Choroid plexus epithelial cell (primary cell): Measurements from ENCODE around the gene NSD1.
A peak's percentile ranks its signal among the peaks of the same experiment; 100 is the strongest.
"Not testable (repeated sequence)": the region's sequence is repeated elsewhere in the genome, so short reads cannot be mapped to it uniquely, and the experiment has no call there.

Experiments used
- DNase-seq: peaks from one replicate; pipeline ENCODE4 v3.0.0-alpha.2; 2010; ENCODE audit warnings: low read depth
- H3K4me3 ChIP-seq: 2 replicates; pipeline ENCODE4 v1.5.1; 2011; ENCODE audit warnings: low read depth, mild to moderate bottlenecking, control low read depth, low read length, moderate library complexity
- TF ChIP-seq, protein P1 (sequence below): conservative IDR thresholded peaks from 2 replicates; pipeline ENCODE4 v1.5.1; 2011; ENCODE audit warnings: low read depth, mild to moderate bottlenecking, control low read depth, inconsistent platforms, low read length, moderate library complexity

The NSD1 gene

DNA sequence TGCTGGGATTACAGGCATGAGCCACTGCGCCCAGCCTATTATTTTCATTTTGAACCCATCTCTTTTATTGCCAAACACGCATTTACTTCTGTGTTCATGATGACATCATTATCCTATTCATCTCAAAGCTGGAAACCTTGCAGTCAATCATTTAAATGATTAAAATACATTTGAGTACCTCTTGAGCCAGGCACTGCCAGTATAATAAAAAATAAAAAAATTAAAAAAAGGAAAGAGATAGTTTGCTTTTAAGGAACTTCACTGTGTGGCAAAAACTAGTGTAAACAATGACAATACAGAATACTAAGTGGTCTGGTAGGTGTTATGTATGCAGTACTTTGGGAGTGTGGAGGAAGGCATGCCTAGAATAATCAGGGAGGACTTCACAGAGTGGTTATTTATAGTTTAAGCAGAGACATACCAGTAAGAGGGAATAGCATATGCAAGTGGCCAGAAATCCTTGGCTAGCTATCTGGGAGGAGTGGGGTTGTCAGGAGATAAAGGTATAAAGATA is 8.6 kb downstream of the NSD1 start:
- no peak for DNase-seq
- no peak overlapping the region for H3K4me3 ChIP-seq
- TF ChIP-seq, protein P1, sequence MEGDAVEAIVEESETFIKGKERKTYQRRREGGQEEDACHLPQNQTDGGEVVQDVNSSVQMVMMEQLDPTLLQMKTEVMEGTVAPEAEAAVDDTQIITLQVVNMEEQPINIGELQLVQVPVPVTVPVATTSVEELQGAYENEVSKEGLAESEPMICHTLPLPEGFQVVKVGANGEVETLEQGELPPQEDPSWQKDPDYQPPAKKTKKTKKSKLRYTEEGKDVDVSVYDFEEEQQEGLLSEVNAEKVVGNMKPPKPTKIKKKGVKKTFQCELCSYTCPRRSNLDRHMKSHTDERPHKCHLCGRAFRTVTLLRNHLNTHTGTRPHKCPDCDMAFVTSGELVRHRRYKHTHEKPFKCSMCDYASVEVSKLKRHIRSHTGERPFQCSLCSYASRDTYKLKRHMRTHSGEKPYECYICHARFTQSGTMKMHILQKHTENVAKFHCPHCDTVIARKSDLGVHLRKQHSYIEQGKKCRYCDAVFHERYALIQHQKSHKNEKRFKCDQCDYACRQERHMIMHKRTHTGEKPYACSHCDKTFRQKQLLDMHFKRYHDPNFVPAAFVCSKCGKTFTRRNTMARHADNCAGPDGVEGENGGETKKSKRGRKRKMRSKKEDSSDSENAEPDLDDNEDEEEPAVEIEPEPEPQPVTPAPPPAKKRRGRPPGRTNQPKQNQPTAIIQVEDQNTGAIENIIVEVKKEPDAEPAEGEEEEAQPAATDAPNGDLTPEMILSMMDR, result no peak

DNA sequence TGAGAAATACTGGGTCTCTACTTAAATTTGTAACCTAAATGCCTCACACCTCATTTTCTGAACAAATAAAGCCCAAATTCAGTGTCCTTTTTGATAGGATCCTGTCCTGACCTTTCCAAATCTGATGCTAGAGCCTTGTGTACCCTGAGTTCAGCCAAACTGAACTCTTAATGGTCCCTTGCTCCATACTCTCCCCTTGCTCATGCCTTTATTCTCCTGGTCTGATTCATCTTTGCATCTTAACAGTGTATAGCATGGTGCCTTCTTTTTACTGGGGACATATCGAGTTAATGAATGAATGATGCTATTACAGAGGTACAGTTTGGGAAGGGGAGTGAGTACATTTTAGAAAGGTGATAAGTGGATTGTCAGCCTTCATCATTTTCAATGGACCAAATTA is 9.2 kb downstream of the NSD1 start:
- no peak for DNase-seq
- TF ChIP-seq, protein P1, result no peak
- no peak overlapping the region for H3K4me3 ChIP-seq

DNA sequence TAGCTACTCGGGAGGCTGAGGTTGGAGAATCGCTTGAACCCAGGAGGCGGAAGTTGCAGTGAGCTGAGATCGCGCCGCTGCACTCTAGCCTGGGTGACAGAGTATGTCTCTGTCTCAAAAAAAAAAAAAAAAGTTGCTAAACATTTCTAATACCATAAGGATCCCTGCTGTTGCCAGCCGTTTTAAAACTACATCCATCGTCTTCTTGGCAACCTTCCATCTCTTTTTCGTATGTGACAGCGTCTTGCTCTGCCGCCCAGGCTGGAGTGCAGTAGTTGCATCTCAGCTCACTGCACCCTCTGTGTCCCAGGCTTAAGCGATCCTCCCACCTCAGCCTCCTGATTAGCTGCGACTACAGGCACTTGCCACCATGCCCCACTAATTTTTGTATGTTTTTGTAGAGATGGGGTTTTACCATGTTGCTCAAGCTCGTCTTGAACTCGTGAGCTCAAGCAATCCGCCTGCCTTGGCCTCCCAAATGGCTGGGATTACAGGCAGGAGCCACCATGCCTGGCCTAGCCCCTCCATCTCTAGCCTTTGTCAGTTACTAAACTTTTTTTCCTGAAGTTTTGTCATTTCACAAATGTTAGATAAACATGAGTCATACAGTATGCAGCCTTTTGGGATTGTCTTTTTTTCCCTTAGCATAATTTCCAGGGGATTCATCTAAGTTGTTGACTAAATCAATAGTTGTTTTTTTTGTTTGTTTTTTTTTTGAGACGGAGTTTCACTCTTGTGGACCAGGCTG is 13.5 kb downstream of the NSD1 start:
- peak; percentile 42 for DNase-seq
- H3K4me3 ChIP-seq, result no peak overlapping the region
- TF ChIP-seq, protein P1, result no peak

DNA sequence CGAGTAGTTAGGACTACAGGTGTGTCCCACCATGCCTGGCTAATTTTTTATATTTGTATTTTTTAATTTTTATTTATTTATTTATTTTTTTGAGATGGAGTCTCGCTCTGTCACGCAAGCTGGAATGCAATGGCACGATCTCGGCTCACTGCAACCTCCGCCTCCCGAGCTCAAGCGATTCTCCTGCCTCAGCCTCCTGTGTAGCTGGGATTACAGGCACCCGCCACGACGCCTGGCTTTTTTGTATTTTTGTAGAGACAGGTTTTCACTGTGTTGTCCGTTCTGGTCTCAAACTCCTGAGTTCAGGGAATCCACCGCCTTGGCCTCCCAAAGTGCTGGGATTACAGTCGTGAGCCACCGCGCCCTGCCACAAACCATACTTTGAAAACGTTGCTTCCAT is 16.5 kb downstream of the NSD1 start:
- DNase-seq, H3K4me3 ChIP-seq: not testable (repeated sequence)

DNA sequence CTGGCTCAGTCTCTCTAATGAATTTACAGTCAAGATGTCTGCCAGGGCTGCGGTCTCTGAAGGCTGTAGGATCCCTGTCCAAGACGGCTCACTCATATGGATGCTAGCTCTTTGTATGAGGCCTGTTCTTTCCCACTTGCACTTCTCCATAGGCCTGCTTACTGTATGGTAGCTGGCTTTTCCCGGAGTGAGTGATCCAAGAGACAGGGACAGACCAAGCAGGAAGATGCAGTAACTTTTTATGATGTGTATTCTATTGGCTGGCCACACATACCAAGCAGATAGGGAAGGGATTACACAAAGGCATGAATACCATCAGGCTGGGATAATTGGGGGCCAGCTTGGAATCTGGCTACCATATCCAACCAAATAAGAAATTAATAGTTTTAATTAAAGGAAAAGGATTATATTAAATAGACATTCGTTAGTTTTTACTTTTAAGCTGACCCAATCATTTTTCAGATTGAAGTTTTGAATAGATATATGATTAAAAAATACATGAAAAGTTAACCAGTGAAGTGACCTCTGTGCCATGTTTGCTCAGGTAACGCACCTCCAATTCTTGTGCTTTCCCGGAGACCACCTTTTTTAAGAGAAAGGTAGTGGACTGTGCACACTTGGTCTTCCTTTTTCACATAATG is 20.6 kb downstream of the NSD1 start:
- H3K4me3 ChIP-seq, result no peak overlapping the region
- TF ChIP-seq, protein P1, result no peak
- DNase-seq, result no peak

DNA sequence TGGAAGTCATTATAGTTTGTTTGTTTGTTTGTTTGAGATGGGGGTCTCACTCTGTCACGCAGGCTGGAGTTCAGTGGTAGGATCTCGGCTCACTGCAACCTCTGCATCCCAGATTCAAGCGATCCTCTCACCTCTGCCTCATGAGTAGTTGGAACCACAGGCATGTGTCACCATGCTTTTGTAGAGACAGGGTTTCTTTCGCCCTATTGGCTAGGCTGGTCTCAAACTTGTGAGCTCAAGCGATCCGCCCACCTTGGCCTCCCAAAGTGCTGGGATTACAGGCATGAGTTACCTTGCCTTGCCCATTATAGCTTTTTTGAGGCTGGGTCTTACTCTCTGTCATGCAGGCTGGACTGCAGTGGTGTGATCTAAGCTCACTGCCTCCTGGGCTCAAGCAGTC is 28.8 kb downstream of the NSD1 start:
- DNase-seq, result no peak
- H3K4me3 ChIP-seq, result no peak overlapping the region

DNA sequence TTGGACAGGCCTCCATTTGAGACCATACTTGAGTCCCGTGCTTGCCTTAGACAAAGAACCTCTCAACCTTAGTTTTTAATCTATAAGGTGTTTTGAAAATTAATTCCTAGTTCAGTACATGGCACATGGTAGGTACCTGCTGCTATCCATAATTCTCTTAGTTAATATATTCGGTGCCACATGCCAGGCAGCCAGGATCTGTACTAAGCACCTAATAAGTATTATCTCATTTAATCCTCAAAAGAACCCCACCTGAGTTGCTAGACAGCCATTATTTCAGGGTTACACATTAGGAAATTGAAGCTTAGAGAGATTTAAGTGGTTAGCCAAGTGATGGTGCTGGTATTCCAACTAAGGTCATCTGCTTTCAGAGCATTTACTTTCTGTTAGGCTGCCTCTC is 29.9 kb downstream of the NSD1 start:
- TF ChIP-seq, protein P1, result no peak
- H3K4me3 ChIP-seq, result no peak overlapping the region
- DNase-seq, result no peak

More for the DNA sequence above, 28.8 kb downstream of the NSD1 start:
- TF ChIP-seq, protein P1, result no peak
